Vagina (tissue), 2 donors: ENCODE results near the gene EPOP.

Experiments
- CTCF ChIP-seq, 3 experiments: fragments of 450-650 bp in 2 of 3; fragments of 200-600 bp in 1 of 3; sonication (generic) in 1 of 3; IDR thresholded peaks; one replicate each; pipeline ENCODE4 v1.5.1; 2017 to 2019; ENCODE audit warnings: antibody characterized with exemption in 3 of 3, mild to moderate bottlenecking in 2 of 3, moderate library complexity in 2 of 3
- POLR2A ChIP-seq, 2 donors: fragments of 450-650 bp; IDR thresholded peaks; one replicate each; pipeline ENCODE4 v1.6.1; 2017; ENCODE audit warnings: antibody characterized with exemption in 2 of 2, mild to moderate bottlenecking in 2 of 2, moderate library complexity in 2 of 2

GRCh38 chr17:38663125-38663751 lies 11.5 kb downstream of the EPOP start:
- TF ChIP-seq CTCF (IDR thresholded peaks at IDR 0.05) (no peak), POLR2A (IDR thresholded peaks at IDR 0.05) (no peak)
